GM13977 (cell line): ENCODE measurements around the gene IL6R.

Source experiments
- DNase-seq: peaks from one replicate; pipeline ENCODE4 v3.0.0; 2012; ENCODE audit warnings: low spot score
- in situ Hi-C: fragments of 300-500 bp; cut with MboI; formaldehyde crosslinking; loops from one replicate; pipeline ENCODE4 v1.12.0; 2022; ENCODE audit warnings: low sequenced_read_pairs, low pct_unique_long_range_greater_than_20kb, mixed read lengths, inconsistent platforms; ENCODE audit not compliant: unreplicated experiment
- TF ChIP-seq, protein P1 (sequence below): IDR thresholded peaks from 2 replicates; pipeline ENCODE4 v1.5.1; 2012; ENCODE audit warnings: mild to moderate bottlenecking, control low read depth; ENCODE audit not compliant: insufficient read depth; ENCODE audit errors: extremely low read depth, missing control alignments

IL6R gene

DNA sequence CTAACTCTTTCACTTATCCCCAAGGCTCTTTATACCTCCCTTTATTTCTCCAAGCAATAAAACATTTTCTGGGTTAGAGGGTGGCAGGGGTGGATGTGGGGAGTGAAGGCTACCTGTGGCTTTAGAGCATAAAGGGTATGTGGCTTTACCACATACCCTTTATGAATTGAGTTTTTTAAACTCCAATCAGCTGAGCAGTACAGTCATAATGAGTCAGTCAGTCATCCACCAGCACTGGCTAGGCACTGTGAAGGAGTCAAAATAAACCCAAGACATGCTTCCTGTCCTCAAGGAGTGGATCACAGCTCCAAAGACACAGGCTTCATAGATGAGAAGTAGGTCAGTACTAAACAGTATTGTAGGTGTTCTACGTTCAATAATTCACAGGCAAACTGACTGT lies 94.3 kb downstream of the IL6R start:
- TF ChIP-seq, protein P1, sequence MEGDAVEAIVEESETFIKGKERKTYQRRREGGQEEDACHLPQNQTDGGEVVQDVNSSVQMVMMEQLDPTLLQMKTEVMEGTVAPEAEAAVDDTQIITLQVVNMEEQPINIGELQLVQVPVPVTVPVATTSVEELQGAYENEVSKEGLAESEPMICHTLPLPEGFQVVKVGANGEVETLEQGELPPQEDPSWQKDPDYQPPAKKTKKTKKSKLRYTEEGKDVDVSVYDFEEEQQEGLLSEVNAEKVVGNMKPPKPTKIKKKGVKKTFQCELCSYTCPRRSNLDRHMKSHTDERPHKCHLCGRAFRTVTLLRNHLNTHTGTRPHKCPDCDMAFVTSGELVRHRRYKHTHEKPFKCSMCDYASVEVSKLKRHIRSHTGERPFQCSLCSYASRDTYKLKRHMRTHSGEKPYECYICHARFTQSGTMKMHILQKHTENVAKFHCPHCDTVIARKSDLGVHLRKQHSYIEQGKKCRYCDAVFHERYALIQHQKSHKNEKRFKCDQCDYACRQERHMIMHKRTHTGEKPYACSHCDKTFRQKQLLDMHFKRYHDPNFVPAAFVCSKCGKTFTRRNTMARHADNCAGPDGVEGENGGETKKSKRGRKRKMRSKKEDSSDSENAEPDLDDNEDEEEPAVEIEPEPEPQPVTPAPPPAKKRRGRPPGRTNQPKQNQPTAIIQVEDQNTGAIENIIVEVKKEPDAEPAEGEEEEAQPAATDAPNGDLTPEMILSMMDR = no peak
- no peak for DNase-seq
- in situ Hi-C loops = no loop called here

DNA sequence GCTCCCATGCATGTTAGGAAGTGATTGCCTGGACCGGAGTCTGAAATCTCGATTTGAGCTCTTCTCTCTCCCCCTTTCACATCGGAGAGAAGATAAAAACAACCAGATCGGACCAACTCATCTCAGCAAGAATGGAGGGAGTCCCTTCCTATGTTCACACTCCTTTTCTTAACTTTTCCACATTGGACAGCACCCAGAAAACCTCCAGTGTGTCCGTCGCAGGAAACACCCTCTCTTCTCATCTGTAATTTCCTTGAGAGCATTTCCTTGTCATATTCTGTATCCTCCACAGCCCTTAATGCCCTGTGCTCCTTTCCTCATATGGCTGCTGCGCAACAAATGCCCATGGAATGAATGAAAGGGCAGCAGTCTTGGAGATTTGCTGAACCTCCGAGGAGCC lies 95.4 kb downstream of the IL6R start:
- in situ Hi-C loops = no loop called here
- TF ChIP-seq, protein P1 = no peak
- no peak for DNase-seq

DNA sequence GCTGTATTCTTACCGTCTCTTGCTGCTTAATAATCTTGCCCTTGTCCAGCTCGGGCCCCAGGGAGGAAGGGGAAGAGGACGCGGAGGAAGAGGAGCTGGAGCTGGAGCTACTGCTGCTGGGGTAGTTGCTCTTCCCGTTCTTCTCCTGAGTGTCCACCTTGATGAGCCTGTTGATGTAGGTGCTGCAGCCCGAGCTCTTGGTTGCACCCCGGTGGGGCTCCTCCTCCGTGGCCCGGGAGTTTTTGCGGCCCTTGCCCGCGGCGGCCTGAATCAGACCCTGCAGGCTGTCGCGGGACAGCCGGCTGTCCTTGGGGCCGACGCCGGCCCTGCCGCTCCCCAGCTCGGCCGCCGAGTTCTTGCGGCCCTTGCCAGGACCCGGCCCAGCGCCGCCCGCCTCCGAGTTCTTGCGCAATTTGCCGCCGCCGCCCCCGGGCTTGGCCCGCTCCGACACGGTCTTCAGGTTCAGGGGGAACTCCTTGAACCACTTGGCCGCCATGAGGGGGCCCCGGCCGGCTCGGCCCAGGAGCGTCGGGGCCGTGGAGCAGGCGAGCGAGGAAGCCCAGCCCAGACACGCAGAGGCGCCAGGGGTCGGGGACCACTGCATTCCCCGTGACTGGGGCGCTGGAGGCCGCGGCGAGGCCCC lies 96.4 kb downstream of the IL6R start:
- TF ChIP-seq, protein P1 = no peak
- peak; percentile 40 for DNase-seq
- in situ Hi-C loops = no loop called here

DNA sequence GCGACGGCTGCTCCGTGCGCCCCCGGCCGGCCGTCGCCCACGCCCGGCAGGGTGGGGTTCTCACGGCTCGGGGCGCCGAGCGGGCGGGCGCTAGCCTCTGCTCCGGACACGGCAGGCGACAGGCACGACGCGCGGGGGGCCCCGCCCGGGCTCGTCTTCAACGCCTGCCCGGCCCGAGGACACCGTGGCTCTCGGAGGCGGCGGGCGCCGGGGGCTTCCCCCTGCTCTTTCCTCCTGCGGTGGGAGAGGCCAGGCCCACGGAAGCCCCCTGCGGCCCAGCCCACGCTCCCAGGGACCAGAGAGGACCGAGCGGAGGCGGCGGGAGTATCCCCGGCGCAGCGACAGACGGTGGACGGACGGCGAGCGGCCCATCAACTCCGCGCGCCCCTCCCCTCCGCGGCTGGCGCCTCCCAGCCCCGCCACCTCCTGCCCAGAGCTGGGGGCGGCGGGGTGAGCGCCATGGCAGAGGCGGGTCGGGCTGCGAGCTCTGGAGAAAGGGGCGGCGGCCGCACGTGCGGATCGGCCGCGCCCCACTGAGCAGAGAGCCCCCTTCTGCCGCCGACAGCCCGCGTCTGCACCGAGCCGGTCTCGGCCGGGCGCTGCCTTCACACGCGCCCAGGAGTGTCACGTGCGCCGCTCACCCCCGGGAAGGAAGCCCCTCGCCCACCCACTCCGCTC lies 97.1 kb downstream of the IL6R start, which contains the start of the genes SHE and TDRD10:
SHE (minus strand) TSS at position 347 of the 678 bp plus-strand sequence. CDS start 386 bp downstream, outside the sequence.
TDRD10 (plus strand) TSS at position 154 of the 678 bp plus-strand sequence. CDS start 4,685 bp downstream, outside the sequence.
- in situ Hi-C loops = no loop called here
- peak; percentile 66 for DNase-seq
- TF ChIP-seq, protein P1 = no peak

DNA sequence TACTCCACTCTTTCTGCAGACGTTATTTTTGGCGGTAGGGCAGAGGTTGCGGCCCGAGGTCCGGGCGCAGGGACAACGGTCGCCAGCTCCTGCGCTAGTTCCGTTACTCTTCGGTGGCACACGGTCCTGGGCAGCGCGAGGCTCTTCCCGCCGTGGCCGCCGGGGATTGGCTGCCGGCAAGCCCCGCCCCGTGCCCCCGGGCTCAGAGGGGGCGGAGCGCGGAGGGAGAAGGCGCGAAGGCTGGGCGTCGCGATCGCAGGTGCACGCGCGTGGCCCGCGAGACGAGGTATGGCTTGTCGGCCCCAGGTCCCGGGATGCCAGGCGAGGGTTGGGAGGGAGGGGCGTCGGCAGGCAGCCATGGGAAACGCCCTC lies 97.6 kb downstream of the IL6R start:
- DNase-seq = no peak
- TF ChIP-seq, protein P1 = no peak
- in situ Hi-C loops = no loop called here

DNA sequence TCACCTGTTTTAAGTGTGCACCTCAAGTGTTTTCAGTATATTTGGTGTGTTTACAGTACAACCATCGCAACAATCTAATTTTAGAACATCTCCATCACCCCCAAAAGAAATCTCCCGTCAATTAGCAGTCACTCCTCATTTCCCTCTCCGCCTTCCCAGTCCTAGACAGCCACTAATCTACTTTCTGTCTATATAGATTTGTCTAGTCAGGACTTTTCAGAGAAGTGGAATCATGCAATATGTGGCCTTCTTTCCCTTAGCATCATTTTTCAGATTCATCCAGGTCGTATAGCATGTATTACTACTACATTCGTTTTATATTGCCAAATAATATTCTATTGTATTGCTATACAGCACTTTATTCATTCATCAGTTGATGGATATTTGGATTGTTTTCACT lies 98.8 kb downstream of the IL6R start:
- TF ChIP-seq, protein P1 = no peak
- in situ Hi-C loops = no loop called here
- DNase-seq = no peak
